Endothelial cell of umbilical vein (primary cell): ENCODE data around the gene PRRX2.

Experiments used
- EZH2 ChIP-seq: IDR thresholded peaks from 2 replicates; pipeline ENCODE4 v1.6.1; 2012; ENCODE audit warnings: borderline replicate concordance, low read depth, mild to moderate bottlenecking, moderate library complexity, low read length, inconsistent platforms; ENCODE audit not compliant: severe bottlenecking
- POLR2A ChIP-seq: IDR thresholded peaks from 2 replicates; pipeline ENCODE4 v1.6.1; 2012; ENCODE audit warnings: low read depth, mild to moderate bottlenecking, control low read depth, low read length
- POLR2AphosphoS5 ChIP-seq: IDR thresholded peaks from 2 replicates; pipeline ENCODE4 v1.6.1; 2012; ENCODE audit warnings: low read depth, mild to moderate bottlenecking, control low read depth, low read length, moderate library complexity; ENCODE audit not compliant: insufficient read depth
- TF ChIP-seq, protein P1 (sequence below), 2 donors: IDR thresholded peaks; 1 replicate in 1 of 2; 2 replicates in 1 of 2; pipeline ENCODE4 v1.5.1; 2011; ENCODE audit warnings: low read length in 2 of 2, mild to moderate bottlenecking in 2 of 2, moderate library complexity in 2 of 2, control low read depth in 1 of 2, inconsistent platforms in 1 of 2, low read depth in 1 of 2; ENCODE audit not compliant: insufficient read depth in 1 of 2; ENCODE audit errors: extremely low read depth in 1 of 2
- TF ChIP-seq, protein P2 (sequence below): IDR thresholded peaks from 2 replicates; pipeline ENCODE4 v1.6.1; 2011; ENCODE audit not compliant: insufficient read depth, insufficient read length

GRCh38 chr9:129704807-129705206 is 39.4 kb downstream of the PRRX2 start:
- TF ChIP-seq POLR2A (no peak), POLR2AphosphoS5 (no peak), EZH2 (no peak)
- TF ChIP-seq, protein P1, sequence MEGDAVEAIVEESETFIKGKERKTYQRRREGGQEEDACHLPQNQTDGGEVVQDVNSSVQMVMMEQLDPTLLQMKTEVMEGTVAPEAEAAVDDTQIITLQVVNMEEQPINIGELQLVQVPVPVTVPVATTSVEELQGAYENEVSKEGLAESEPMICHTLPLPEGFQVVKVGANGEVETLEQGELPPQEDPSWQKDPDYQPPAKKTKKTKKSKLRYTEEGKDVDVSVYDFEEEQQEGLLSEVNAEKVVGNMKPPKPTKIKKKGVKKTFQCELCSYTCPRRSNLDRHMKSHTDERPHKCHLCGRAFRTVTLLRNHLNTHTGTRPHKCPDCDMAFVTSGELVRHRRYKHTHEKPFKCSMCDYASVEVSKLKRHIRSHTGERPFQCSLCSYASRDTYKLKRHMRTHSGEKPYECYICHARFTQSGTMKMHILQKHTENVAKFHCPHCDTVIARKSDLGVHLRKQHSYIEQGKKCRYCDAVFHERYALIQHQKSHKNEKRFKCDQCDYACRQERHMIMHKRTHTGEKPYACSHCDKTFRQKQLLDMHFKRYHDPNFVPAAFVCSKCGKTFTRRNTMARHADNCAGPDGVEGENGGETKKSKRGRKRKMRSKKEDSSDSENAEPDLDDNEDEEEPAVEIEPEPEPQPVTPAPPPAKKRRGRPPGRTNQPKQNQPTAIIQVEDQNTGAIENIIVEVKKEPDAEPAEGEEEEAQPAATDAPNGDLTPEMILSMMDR (IDR thresholded peaks at IDR 0.05; ENCODE audit: extremely low read depth in 1 of 2, insufficient read depth in 1 of 2, low read depth in 1 of 2, low read length in 2 of 2), result no peak
- TF ChIP-seq, protein P2, sequence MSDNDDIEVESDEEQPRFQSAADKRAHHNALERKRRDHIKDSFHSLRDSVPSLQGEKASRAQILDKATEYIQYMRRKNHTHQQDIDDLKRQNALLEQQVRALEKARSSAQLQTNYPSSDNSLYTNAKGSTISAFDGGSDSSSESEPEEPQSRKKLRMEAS, result no peak
